HCT116 (cell line): Measurements from ENCODE around the gene NXPH1. TPM values are rescaled to one million over a fixed set of nuclear protein-coding genes. Genes with fewer than 3 reads are reported as not detected.

ENCODE experiments used
- ATAC-seq: fragments of 200-7000 bp; cut with Tn5 transposase; 2 replicates; pipeline ENCODE4 v1.9.1; 2020; ENCODE audit warnings: mild to moderate bottlenecking, moderate library complexity
- BruUV-seq: library from RNA; stranded (reverse); fragments of 400-500 nt; replicated peaks from 2 replicates; lab custom pipeline; 2021; lab: Mats Ljungman, UMichigan
- CTCF ChIA-PET: fragments of 300-600 bp; sonication (Branson Sonifier 250); formaldehyde crosslinking; loops from one replicate; lab custom pipeline; 2021; ENCODE audit warnings: antibody characterized with exemption; lab: Charles Lee
- POLR2A ChIA-PET: fragments of 300-600, 350-600 bp; sonication (Branson Sonifier 250); formaldehyde crosslinking; loops from one replicate; lab custom pipeline; 2021; ENCODE audit warnings: antibody characterized with exemption; lab: Charles Lee
- RAD21 ChIA-PET, 2 experiments: fragments of 300-600 bp; sonication (Branson Sonifier 250); formaldehyde crosslinking; loops; one replicate each; lab custom pipeline; 2023; ENCODE audit warnings: low total read pairs in 2 of 2; ENCODE audit not compliant: uncharacterized antibody in 2 of 2, unreplicated experiment in 2 of 2, low non-redundant PET in 1 of 2; lab: Charles Lee
- DNase-seq: peaks from one replicate; pipeline ENCODE4 v3.0.0-alpha.2; 2010; ENCODE audit warnings: low read depth, low spot score
- H2AFZ ChIP-seq: fragments of 200-600 bp; shearing (Covaris generic), sonication (generic); 2 replicates; pipeline ENCODE4 v1.6.1; 2017; ENCODE audit warnings: low read depth, mixed run types, mixed read lengths, antibody characterized with exemption, low read length; ENCODE audit not compliant: poor library complexity, severe bottlenecking
- H3K27ac ChIP-seq: 2 replicates; pipeline ENCODE4 v1.5.1; 2012; ENCODE audit warnings: low read depth, low read length
- H3K27me3 ChIP-seq: fragments of 200-600 bp; sonication (generic); 2 replicates; pipeline ENCODE4 v1.6.1; 2016; ENCODE audit warnings: mixed run types, low read length, mixed read lengths; ENCODE audit not compliant: insufficient read depth
- H3K36me3 ChIP-seq, 2 experiments: fragments of 200-500 bp in 1 of 2; fragments of 200-600 bp in 1 of 2; sonication (Bioruptor generic) in 1 of 2; sonication (generic) in 1 of 2; 2 replicates each; pipeline versions ENCODE4 v1.5.1 to v1.6.1; 2014 to 2016; ENCODE audit warnings: low read length in 2 of 2, inconsistent platforms in 1 of 2, mixed read lengths in 1 of 2, mixed run types in 1 of 2; ENCODE audit not compliant: insufficient read depth in 2 of 2, control insufficient read depth in 1 of 2
- H3K4me1 ChIP-seq, 2 experiments: fragments of 200-600 bp in 1 of 2; sonication (generic) in 1 of 2; 2 replicates each; pipeline versions ENCODE4 v1.5.1 to v1.6.1; 2012 to 2017; ENCODE audit warnings: low read length in 2 of 2, inconsistent platforms in 1 of 2, mild to moderate bottlenecking in 1 of 2, mixed read lengths in 1 of 2, mixed run types in 1 of 2, moderate library complexity in 1 of 2; ENCODE audit not compliant: insufficient read depth in 2 of 2, control insufficient read depth in 1 of 2
- H3K4me2 ChIP-seq: fragments of 200-600 bp; sonication (generic); 2 replicates; pipeline ENCODE4 v1.6.1; 2017; ENCODE audit warnings: mixed run types, low read length, mixed read lengths
- H3K4me3 ChIP-seq, 2 experiments: fragments of 200-600 bp in 1 of 2; sonication (generic) in 1 of 2; replicated peaks in 1 of 2; 2 replicates each; pipeline ENCODE4 v1.5.1; 2011 to 2016; ENCODE audit warnings: low read length in 2 of 2, control low read depth in 1 of 2, low read depth in 1 of 2, mild to moderate bottlenecking in 1 of 2, mixed read lengths in 1 of 2, mixed run types in 1 of 2
- H3K79me2 ChIP-seq: fragments of 200-600 bp; sonication (generic); 2 replicates; pipeline ENCODE4 v1.6.1; 2017; ENCODE audit warnings: mild to moderate bottlenecking, mixed run types, low read length, moderate library complexity, mixed read lengths; ENCODE audit not compliant: insufficient read depth
- H3K9ac ChIP-seq: fragments of 200-600 bp; sonication (generic); 2 replicates; pipeline ENCODE4 v1.6.1; 2016; ENCODE audit warnings: low read length, mixed read lengths
- H3K9me2 ChIP-seq: fragments of 200-600 bp; sonication (generic), shearing (Covaris generic); 2 replicates; pipeline ENCODE4 v1.6.1; 2017; ENCODE audit warnings: mixed run types, mild to moderate bottlenecking, moderate library complexity; ENCODE audit not compliant: insufficient read depth
- H3K9me3 ChIP-seq, 2 experiments: fragments of 200-500 bp in 1 of 2; fragments of 200-600 bp in 1 of 2; sonication (Bioruptor generic) in 1 of 2; sonication (generic) in 1 of 2; 2 replicates each; pipeline ENCODE4 v1.6.1; 2014 to 2017; ENCODE audit warnings: low read length in 2 of 2, mixed read lengths in 2 of 2, inconsistent platforms in 1 of 2, low read depth in 1 of 2, mild to moderate bottlenecking in 1 of 2, mixed run types in 1 of 2, moderate library complexity in 1 of 2; ENCODE audit not compliant: control insufficient read depth in 1 of 2, insufficient read depth in 1 of 2
- H4K20me1 ChIP-seq: fragments of 200-600 bp; sonication (generic), shearing (Covaris generic); 2 replicates; pipeline ENCODE4 v1.6.1; 2017; ENCODE audit warnings: mixed run types, mild to moderate bottlenecking, moderate library complexity; ENCODE audit not compliant: insufficient read depth
- CTCF ChIP-seq, 3 experiments: fragments of 200-600 bp in 1 of 3; sonication (generic) in 1 of 3; IDR thresholded peaks in 2 of 3; conservative IDR thresholded peaks in 1 of 3; 2 replicates each; pipeline ENCODE4 v1.5.1; 2012 to 2017; ENCODE audit warnings: low read depth in 2 of 3, low read length in 2 of 3, antibody characterized with exemption in 1 of 3, borderline replicate concordance in 1 of 3, control low read depth in 1 of 3, mild to moderate bottlenecking in 1 of 3, mixed read lengths in 1 of 3, mixed run types in 1 of 3, moderate library complexity in 1 of 3; ENCODE audit not compliant: insufficient read depth in 1 of 3
- EGR1 ChIP-seq: IDR thresholded peaks from 2 replicates; pipeline ENCODE4 v1.6.1; 2012; ENCODE audit warnings: low read depth
- ELF1 ChIP-seq: IDR thresholded peaks from 2 replicates; pipeline ENCODE4 v1.6.1; 2012; ENCODE audit warnings: low read depth, borderline replicate concordance
- EZH2phosphoT487 ChIP-seq: fragments of 200-600 bp; IDR thresholded peaks from 2 replicates; pipeline ENCODE4 v1.6.1; 2018; ENCODE audit warnings: antibody characterized with exemption, borderline replicate concordance
- FOSL1 ChIP-seq: IDR thresholded peaks from 2 replicates; pipeline ENCODE4 v1.6.1; 2012; ENCODE audit warnings: low read depth
- JUND ChIP-seq: IDR thresholded peaks from 2 replicates; pipeline ENCODE4 v1.6.1; 2012
- MAX ChIP-seq: IDR thresholded peaks from 2 replicates; pipeline ENCODE4 v1.6.1; 2012
- POLR2A ChIP-seq: IDR thresholded peaks from 2 replicates; pipeline ENCODE4 v1.7.0; 2011; ENCODE audit warnings: borderline replicate concordance; ENCODE audit not compliant: insufficient read depth, insufficient read length; ENCODE audit errors: extremely low read depth
- POLR2AphosphoS5 ChIP-seq: IDR thresholded peaks from 2 replicates; pipeline ENCODE4 v1.6.1; 2011; ENCODE audit warnings: mild to moderate bottlenecking, low read depth, low read length, moderate library complexity
- RAD21 ChIP-seq: IDR thresholded peaks from 2 replicates; pipeline ENCODE4 v1.6.1; 2012; ENCODE audit warnings: low read depth, mild to moderate bottlenecking
- REST ChIP-seq: IDR thresholded peaks from 2 replicates; pipeline ENCODE4 v1.6.1; 2012; ENCODE audit warnings: low read depth
- SIN3A ChIP-seq: IDR thresholded peaks from 2 replicates; pipeline ENCODE4 v1.6.1; 2012; ENCODE audit warnings: low read depth
- SP1 ChIP-seq: IDR thresholded peaks from 2 replicates; pipeline ENCODE4 v1.6.1; 2012; ENCODE audit warnings: low read depth
- SRF ChIP-seq: IDR thresholded peaks from 2 replicates; pipeline ENCODE4 v1.6.1; 2012; ENCODE audit warnings: low read depth
- TCF7L2 ChIP-seq: IDR thresholded peaks from 2 replicates; pipeline ENCODE4 v1.7.0; 2011; ENCODE audit warnings: borderline replicate concordance, inconsistent platforms; ENCODE audit not compliant: insufficient read depth, insufficient read length; ENCODE audit errors: extremely low read depth
- YY1 ChIP-seq: IDR thresholded peaks from 2 replicates; pipeline ENCODE4 v1.6.1; 2011; ENCODE audit warnings: low read length, low read depth, moderate library complexity, mild to moderate bottlenecking; ENCODE audit not compliant: insufficient replicate concordance; ENCODE audit errors: extremely low read depth
- ZBTB33 ChIP-seq: IDR thresholded peaks from 2 replicates; pipeline ENCODE4 v1.6.1; 2011; ENCODE audit warnings: mild to moderate bottlenecking, low read length, moderate library complexity; ENCODE audit not compliant: insufficient replicate concordance; ENCODE audit errors: extremely low read depth
- ZFX ChIP-seq: fragments of 450-650 bp; IDR thresholded peaks from 2 replicates; pipeline ENCODE4 v1.6.1; 2017
- ZNF274 ChIP-seq: fragments of 200-500 bp; sonication (Bioruptor generic); IDR thresholded peaks from 2 replicates; pipeline ENCODE4 v1.6.1; 2014; ENCODE audit warnings: mild to moderate bottlenecking, low read depth, low read length, inconsistent platforms
- intact Hi-C: fragments of 100-400 bp; cut with micrococcal nuclease; formaldehyde crosslinking; loops from 2 replicates; pipeline ENCODE4 v1.10.0; 2022
- total RNA-seq: library from RNA; stranded (reverse); gene quantifications from one replicate; pipeline ENCODE4 v1.2.1, GENCODE V29; 2021; ENCODE audit not compliant: unreplicated experiment

The NXPH1 gene
- total RNA-seq, 1 experiment from 2014 or later, result 0.17 TPM

GRCh38 chr7:8581842-8582241 is 148.4 kb downstream of the NXPH1 start (continued):
- TF ChIP-seq TCF7L2, result no peak
- TF ChIP-seq RAD21, result no peak
- no peak for TF ChIP-seq ELF1
- TF ChIP-seq EZH2phosphoT487, result no peak
- TF ChIP-seq JUND, result no peak
- no peak for TF ChIP-seq SP1
- no peak for TF ChIP-seq POLR2AphosphoS5
- no peak for TF ChIP-seq POLR2A
- no peak for TF ChIP-seq FOSL1
- TF ChIP-seq, all 23 proteins: peak for 0

- ChIA-PET CTCF (no interaction called here), RAD21 (no interaction called here), POLR2A (no interaction called here)
- intact Hi-C loops, result loop anchor here (10.0 kb wide), 1 partner anchor 52 kb away; no protein-coding TSS in a partner anchor
- H3K9ac ChIP-seq, result no peak overlapping the region
- H3K4me2 ChIP-seq, result no peak overlapping the region
- no peaks in the 10 kb centered on the region for H3K36me3 ChIP-seq
- no TSS peak for BruUV-seq
- no peak overlapping the region for H3K4me3 ChIP-seq
- 0 out of 2 replicates have a peak, but pooled peaks cover 3% of the 10 kb centered on the region for H3K27me3 ChIP-seq
- no peaks in the 10 kb centered on the region for H3K9me2 ChIP-seq
- H3K27ac ChIP-seq, result no peak overlapping the region
- DNase-seq, result no peak
- no peaks in the 10 kb centered on the region for H3K79me2 ChIP-seq
- no peak for ATAC-seq
- no peaks in the 10 kb centered on the region for H3K9me3 ChIP-seq
- no peaks in the 10 kb centered on the region for H4K20me1 ChIP-seq
- H3K4me1 ChIP-seq, result no peaks in the 10 kb centered on the region; a peak in 1 of 4 replicates
- no peak overlapping the region for H2AFZ ChIP-seq
- TF ChIP-seq REST (no peak), EGR1 (no peak), YY1 (no peak), SP1 (no peak), MAX (no peak), ZNF274 (no peak), RAD21 (no peak), ZBTB33 (no peak), POLR2A (no peak), SIN3A (no peak), ZFX (no peak), JUND (no peak), ELF1 (no peak), CTCF (IDR thresholded peaks at IDR 0.05 in 2 of 3, conservative IDR thresholded peaks at IDR 0.05 in 1 of 3; ENCODE audit: borderline replicate concordance in 1 of 3, insufficient read depth in 1 of 3, low read depth in 2 of 3, low read length in 2 of 3) (no peak), SRF (no peak)
Measured at GRCh38 chr7:8582728-8583127, 149.3 kb downstream of the NXPH1 start.
